Hematopoietic multipotent progenitor cell treated with erythropoietin and hydrocortisone succinate and interleukin-3 and kit ligand, for 17 days (in vitro differentiated cells): Measurements from ENCODE around the gene USP7.

Source experiments
- DNase-seq: peaks from one replicate; pipeline ENCODE4 v3.0.0-alpha.2; 2015; ENCODE audit warnings: low spot score

The USP7 gene

GRCh38 chr16:8899709-8900317 lies 63.9 kb downstream of the USP7 start:
- DNase-seq = no peak

- no peak for DNase-seq
Observed at GRCh38 chr16:8898660-8899318, 64.9 kb downstream of the USP7 start.

GRCh38 chr16:8894736-8895334 lies 68.9 kb downstream of the USP7 start:
- DNase-seq = no peak

DNA sequence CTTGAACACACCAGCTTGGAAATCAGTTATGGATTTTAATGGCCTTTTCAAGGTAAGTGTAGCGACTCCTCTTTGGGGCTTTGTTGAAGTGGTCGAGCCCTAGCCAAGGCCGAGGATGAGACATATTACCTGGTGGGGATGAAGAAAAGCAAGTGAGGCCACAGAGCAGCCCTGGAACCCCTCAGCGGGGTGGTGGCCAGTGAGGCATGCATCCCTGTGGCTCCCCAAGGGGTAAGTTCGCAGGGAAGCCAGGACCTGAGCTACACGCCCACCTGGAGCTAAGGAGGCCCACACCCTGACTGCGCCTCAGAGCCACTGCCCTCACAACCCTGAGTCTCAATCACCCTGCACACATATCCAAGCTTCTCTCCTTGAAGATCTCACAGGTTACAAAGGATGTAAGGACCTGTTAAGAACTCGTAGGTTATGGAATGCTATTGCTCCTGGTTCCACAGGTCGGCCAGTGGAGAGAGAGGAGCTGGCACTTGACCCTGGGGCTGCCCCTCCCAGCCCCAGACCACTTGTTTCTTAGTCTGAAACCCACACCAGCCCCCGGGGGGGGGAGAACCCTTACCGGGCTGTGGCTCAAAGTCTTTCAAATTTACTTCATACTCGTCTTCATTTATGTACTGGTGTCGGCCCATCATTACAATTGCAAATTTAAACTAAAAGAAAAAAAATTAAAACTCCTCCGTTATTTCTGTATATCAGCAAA lies 69.6 kb downstream of the USP7 start:
- no peak for DNase-seq

DNA sequence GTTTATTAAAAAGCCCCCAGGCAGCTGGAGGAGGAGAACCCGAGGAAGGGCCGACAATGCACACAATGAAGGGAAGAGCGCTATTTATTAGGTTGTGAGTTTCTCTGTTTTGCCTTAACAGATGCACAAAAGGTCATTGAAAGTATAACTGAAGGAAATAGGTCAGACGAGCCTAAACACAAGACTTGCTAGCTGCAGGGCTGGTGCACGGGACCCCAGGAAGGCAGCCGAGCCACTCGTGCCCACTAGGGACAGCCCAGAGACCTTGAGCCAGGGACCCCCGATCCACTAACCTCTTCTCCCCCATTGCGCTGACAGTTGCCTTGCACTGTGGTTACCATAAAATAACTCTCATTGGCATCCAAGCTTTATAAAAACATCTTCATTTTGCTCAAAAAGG lies 70.3 kb downstream of the USP7 start:
- DNase-seq = no peak

GRCh38 chr16:8892101-8892575 lies 71.6 kb downstream of the USP7 start:
- DNase-seq = no peak

- DNase-seq = no peak
Observed at GRCh38 chr16:8890549-8890921, 73.2 kb downstream of the USP7 start.

DNA sequence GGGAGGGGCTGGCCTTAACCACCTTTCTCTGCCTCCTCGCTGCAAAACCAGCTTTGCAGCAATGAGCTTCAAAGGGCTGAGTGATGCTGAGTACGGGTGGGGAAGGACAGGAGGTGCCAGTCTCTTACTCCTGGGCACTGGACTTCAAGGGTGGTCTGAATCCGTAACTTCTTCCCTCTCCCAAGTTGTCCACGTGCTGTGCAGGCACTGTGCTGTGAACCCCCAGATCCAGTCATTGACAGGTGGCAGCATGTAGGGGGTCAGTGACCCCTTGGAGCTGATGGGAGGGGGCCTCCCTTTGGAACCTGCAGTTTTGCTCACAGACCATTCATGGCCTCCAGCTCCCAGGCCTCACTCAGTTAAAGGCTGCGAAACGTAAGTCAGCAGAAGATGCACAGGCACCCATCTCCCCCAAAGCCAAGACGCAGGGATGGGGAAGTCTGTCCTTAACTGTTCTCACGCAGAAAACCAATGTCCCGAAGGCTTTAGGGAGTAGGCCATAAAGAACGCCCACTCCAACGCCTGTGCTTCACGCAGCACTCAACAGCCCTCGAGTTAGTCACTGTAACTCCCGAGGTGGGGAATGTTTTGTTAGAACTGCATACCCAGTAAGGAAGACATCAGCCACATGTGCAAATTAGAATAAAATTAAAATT lies 73.7 kb downstream of the USP7 start:
- DNase-seq = no peak

GRCh38 chr16:8888951-8889892 lies 74.5 kb downstream of the USP7 start:
- no peak for DNase-seq

DNA sequence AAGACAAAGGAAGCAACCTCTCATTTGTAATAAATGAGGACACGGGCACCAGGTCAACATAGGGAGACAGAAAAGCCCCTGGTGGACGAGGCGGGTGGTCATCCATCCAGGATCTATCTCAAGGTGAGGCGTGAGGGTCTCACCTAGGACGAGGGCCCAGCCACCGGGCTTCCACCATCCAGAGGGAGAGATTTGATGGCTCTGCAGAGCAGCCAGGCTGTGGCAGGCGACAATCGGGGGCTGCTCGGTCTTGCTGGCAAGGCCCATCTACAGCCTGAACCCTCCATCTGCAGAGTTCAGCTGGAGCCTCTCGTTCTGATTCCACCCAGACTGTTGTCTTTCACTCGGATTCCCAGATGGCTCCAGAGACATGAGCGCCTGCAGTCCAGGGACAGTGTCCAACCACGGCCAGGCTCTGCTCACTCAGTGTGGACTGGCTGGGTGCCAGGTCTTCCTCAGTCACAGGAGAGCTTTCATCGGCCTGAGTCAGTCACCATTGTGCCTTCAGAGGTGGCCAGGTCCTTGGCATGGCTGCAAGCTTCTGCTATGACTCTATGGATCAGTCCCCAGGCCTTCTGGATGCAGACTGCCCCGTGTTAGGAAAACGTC lies 75.7 kb downstream of the USP7 start:
- DNase-seq = peak; percentile 44

GRCh38 chr16:8887431-8887765 lies 76.3 kb downstream of the USP7 start:
- no peak for DNase-seq

DNA sequence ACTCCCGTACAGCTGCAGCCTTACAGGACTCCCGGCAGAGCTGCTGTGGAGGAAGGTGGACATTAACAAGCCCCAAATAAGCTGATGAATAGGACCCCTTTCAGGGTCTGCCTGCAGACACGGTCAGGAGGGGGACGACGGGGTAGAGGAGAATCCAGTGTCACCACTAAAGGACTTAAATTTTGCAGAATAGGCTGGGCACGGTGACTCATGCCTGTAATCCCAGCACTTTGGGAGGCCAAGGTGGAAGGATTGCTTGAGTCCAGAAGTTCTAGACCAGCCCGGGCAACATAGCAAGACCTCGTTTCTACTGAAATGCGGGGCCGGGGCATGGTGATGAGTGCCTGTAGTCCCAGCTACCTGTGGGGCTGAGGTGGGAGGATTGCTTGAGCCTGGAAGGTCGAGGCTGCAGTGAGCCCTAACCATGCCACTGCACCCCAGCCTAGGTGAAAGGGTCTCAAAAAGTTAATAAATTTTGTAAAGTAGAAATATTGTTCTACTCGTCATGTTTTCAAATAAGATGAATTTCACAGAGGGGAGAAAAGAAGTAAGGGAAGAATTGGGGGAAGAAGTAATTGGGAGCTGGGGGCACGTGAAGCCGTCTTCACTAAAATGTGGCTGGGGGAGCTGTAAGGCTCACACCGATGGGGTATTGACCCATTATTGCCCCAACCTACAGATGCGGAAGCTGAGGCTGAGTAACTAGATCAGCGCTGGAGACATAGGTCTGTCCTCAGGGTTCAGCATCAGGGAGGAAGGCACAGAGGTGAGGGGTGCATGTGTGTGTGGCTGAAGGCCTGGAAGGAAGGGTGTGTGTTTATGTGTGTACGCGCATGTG lies 76.9 kb downstream of the USP7 start:
- no peak for DNase-seq

GRCh38 chr16:8885674-8886592 lies 77.8 kb downstream of the USP7 start:
- DNase-seq = no peak

GRCh38 chr16:8882725-8883377 lies 80.9 kb downstream of the USP7 start:
- DNase-seq = no peak

DNA sequence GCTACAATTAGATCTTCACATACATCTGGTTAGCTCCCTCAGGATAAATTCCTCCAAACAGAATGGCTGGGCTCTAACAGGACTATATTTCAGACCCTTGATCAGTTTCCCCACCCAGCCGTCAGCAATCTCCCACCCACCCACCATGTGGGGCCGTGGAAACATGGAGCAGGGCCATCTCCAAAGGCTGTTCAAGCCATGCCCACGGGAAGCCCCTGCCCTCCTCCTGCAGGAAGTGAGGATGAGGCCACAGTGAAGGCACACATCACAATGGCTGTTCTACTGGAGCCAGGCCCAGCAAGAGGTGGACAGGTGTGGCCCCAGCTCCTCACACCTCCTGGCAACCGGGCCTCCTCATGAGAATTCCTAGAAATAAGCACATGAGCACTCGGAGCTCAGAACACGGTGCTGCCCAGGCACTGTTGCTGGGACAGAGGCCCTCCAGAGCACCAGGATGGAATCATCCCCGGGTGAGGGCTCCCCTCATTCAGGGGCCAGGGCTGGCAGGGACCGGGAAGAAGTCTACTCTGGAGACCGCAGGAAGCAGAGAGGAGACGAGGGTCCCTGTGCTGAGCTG lies 81.6 kb downstream of the USP7 start, which contains the start of gene LITAFD:
Gene LITAFD (plus strand): TSS at position 311 of the 577 bp plus-strand sequence. CDS start 2,005 bp downstream, outside the sequence.
- DNase-seq = no peak

- DNase-seq = no peak
Observed at GRCh38 chr16:8880839-8881510, 82.7 kb downstream of the USP7 start.

DNA sequence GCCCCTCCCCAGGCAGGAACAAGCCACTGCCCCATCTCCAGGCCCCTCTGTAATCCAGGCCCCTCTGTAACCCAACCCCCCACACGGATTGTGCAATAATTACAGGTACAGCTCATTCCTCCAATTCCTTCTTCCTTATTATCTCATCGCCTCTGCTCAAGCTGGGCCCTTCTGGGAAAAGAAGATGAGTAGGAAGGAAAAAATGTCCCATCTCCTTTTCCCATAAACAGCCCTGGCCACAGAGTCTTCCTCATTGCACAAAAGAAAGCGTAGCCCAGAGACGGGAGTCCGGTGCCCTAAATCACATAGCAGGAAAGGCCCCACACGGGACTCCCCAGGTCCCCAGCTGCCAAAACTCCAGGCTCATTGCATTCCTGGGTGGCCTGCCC lies 85.2 kb downstream of the USP7 start:
- no peak for DNase-seq
